Activated effector memory CD4-positive, alpha-beta T cell treated with Interleukin-2 at 50 U/mL for 16 hours (primary cell): Measurements from ENCODE around the gene RAB3IP.
"Not testable (repeated sequence)": the region's sequence is repeated elsewhere in the genome, so short reads cannot be mapped to it uniquely, and the experiment has no call there.

Source experiments
- DNase-seq: peaks from one replicate; pipeline ENCODE4 v3.0.0-alpha.2; 2020

Gene RAB3IP

DNA sequence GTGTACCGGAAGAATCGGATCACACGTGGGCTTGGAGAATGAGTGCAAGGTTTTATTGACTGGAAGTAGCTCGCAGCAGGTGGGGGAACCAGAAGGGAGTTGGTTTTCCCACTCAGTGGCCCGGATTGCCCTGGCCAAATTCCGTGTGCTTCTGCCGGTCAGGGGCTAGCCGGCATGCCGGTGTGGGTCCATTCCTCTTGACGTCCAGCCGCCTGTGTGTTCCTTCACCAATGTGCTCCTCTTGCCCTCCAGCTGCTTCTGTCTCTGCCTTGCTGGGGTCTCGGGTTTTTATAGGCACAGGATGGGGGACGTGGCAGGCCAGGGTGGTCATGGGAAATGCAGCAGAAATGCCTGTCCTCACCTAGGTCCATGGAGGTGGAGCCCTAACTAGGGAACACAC lies 97.4 kb downstream of the RAB3IP start:
- no peak for DNase-seq

DNA sequence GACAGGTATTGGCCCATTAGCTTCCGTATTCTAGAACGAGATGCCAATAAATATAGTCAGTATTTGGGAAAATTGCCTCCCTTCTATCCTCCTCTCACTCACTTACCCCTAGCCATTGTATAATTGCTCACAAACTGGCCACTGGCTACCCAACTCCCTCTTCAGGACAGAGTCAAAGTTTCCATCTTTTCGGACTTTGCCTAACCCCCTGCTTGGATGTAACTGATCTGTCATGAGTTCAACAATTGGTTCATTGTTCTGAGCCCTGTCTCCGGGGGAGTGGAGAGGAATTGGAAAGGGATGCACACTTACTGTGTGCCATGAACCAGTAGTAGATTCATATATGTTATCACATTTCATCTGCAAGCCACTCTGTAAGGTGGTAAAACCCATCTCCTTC lies 98.5 kb downstream of the RAB3IP start:
- no peak for DNase-seq

GRCh38 chr12:69837657-69838415 lies 99.2 kb downstream of the RAB3IP start:
- DNase-seq: no peak

GRCh38 chr12:69840727-69841126 lies 102.1 kb downstream of the RAB3IP start:
- no peak for DNase-seq

DNA sequence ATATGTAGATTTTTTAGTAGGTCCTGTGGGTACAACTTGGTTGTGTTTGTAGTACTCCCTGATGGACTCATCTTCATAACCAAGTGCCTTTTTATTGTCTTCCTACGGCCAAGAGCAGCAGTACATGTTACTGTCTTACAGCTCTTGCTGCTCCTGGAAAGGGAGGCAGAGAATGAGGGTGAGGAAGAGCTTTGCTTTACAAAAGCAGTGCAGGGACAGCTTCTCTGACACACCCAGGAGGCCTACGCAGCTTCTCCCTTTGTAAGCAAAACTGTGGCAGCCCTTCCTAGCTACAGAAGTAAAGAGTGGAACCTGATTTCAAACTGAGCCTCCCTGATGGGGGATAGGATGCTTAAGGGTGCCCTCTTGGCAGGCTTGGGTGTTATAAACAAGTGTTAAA lies 104.9 kb downstream of the RAB3IP start:
- DNase-seq: no peak

DNA sequence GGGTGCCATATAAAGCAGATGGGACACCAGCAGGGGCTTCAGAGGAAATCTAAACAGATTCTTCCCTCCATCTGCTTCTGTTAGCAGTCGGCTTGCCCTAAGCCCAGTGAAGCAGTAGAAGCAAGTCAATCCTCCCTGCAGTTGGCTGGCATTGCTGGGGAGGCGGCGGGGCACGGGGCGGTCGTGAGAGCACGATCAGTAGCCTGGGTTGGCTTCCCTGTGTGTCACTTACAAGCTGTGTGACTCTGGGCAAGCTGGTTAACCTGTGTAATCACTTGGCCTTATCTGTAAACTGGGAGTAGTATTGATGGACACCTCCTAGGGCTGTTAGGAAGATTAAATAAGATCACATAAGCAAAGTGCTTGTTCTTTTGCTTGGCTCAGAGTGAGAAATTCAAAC lies 105.8 kb downstream of the RAB3IP start:
- DNase-seq: no peak

DNA sequence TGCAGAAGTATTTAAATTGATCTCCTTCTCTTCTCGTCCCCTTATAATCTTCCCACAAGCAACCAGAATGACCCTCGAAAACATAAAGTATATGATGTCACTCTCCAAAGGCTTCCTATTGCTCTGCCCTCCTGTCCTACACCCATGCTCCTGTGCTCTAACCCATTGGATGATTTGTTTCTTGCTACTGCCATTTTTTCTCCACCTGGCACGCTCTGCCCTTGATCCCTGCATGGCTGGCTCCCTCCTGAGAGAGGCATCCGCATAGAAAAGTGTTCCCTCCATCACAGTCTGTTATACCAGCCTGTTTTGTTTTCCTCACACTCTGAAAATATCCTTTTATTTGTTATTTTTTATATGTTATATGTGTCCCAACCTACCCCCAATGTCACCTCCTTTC lies 106.2 kb downstream of the RAB3IP start:
- DNase-seq: no peak

DNA sequence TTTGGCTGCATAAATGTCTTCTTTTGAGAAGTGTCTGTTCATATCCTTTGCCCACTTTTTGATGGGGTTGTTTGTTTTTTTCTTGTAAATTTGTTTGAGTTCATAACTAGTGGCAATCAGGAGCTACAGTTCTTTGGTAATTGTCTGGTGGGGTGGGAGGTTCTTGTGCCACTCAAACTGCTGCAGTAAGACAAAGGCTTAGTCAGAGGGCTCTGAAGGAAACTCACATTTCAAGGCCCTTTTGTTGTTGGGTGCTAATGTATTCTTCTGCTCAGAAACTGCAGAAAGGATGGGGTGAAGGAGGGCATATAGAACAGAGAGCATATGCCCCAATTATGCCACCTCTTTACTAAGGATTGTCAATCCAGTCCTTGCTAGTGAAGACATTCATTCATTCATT lies 108.3 kb downstream of the RAB3IP start:
- no peak for DNase-seq

- DNase-seq: no peak
Measured at GRCh38 chr12:69851976-69852375, 113.3 kb downstream of the RAB3IP start.

DNA sequence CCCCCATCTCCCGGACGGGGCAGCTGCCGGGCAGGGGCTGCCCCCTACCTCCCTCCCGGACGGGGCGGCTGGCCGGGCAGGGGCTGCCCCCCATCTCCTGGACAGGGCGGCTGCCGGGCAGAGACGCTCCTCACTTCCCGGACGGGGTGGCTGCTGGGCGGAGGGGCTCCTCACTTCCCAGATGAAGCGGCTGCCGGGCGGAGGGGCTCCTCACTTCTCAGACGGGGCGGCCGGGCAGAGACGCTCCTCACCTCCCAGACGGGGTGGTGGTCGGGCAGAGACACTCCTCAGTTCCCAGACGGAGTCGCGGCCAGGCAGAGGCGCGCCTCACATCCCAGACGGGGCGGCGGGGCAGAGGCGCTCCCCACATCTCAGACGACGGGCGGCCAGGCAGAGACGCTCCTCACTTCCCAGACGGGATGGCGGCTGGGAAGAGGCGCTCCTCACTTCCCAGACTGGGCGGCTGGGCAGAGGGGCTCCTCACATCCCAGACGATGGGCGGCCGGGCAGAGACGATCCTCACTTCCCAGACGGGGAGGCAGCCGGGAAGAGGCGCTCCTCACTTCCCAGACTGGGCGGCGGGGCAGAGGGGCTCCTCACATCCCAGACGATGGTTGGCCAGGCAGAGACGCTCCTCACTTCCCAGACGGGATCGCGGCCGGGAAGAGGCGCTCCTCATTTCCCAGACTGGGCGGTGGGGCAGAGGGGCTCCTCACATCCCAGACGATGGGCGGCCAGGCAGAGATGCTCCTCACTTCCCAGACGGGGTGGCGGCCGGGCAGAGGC lies 114.7 kb downstream of the RAB3IP start:
- DNase-seq: not testable (repeated sequence)

GRCh38 chr12:69866698-69867097 lies 128.0 kb downstream of the RAB3IP start:
- DNase-seq: no peak

DNA sequence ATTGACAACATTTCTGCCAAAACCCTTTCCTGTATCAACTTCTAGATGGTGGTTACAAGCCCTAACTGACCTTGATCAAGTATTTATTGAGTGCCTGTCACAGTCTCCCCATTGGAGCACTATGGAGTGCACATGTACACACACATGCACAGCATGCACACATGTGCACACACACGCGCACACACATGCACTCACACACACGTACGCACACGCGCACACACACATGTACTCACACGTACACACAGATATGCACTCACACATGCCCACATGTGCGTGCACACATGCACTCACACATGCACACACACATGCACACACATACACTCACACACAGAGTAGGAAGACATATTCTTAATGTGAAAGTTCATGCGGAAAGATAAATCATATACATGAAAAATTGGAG lies 130.0 kb downstream of the RAB3IP start:
- DNase-seq: no peak

GRCh38 chr12:69872804-69873203 lies 134.1 kb downstream of the RAB3IP start:
- no peak for DNase-seq
